ENCODE results near the gene TMC8.
"Not testable (repeated sequence)": the region's sequence is repeated elsewhere in the genome, so short reads cannot be mapped to it uniquely, and the experiment has no call there.

TMC8 gene

DNA sequence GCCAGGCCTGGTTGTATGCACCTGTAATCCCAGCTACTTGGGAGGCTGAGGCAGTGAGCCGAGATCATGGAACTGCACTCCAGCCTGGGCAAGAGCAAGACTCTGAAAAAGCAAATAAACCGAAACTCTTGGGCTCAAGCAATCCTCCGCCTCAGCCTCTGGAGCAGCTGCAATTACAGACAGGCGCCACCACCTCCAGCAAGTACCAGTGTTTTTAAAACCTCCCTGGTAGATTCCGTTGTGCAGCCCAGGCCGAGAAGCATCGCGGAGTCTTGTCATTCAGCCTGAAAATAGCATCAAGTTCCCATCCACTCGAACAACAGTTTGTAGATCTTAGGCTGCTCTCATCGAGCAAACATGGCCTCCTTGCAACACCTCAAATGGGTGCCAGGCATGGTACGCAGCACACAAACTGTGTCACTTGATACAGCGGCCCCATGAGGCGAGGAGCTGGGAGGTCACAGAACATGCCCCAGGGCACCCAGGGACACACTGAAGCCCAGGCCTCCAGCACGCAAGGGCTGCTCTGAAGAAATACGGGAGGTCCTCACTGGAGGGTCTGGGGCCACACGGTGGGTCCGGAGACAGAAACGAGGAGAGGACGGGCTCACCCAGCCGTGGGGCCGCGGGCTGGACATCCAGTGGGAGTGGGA, 20.1 kb upstream of the TMC8 start:
- no peak for DNase-seq

DNA sequence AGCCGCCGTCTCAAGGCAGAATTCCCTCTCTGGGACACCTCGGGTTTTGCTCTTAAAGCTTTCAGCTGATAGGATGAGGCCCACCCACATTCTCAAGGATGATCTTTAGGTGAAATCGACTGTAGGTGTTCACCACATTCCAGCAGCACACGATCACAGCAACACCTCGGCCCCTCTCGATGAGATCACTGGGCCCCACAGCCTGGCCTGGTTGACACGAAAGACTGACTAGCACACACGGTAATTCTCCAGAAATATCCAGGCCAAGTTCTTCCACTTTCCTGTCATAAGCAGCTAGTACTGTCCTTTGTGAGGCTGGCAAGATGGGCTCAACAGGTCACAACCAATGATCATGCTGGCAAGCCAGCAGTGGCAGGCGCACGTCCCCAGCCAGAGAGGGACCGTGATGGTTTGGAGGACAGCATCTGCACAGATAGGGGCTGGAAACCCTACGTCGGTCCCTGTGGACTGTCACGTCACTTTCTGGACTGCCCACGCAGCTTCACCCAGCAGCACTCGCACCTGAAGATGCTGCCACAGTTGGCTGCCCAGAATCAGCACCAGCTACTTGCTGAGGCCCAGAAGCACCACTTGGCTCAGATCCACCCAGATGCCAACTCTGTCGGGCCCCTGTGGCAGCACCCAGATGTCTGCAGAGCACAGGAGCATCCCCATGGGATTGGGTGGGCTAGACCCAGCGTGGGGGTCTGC, 19.4 kb upstream of the TMC8 start:
- no peak for DNase-seq

DNA sequence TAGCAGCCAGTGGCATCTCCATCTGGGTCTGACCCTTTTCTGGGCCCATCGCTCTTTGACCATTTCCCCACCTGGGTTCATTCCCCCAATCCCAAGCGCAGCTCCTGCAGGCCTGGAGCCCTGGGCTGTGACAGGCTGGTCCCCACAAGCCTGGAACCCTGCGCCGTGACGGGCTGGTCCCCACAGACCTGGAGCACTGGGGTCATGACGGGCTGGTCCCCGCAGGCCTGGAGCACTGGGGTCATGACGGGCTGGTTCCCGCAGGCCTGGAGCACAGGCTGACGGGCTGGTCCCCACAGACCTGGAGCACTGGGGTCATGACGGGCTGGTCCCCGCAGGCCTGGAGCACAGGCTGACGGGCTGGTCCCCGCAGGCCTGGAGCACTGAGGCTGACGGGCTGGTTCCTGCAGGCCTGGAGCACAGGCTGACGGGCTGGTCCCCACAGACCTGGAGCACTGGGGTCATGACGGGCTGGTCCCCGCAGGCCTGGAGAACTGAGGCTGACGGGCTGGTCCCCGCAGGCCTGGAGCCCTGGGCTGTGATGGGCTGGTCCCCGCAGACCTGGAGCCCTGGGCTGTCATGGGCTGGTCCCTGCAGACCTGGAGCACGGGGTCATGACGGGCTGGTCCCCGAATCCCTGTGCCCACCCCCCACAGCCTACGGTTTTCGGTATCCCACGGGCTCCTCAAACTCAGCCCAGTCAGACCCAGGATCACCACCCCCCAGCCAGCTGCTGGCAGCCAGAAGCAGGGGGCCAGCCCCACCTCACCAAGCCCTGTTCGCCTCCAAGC, 18.6 kb upstream of the TMC8 start:
- DNase-seq = no peak

DNA sequence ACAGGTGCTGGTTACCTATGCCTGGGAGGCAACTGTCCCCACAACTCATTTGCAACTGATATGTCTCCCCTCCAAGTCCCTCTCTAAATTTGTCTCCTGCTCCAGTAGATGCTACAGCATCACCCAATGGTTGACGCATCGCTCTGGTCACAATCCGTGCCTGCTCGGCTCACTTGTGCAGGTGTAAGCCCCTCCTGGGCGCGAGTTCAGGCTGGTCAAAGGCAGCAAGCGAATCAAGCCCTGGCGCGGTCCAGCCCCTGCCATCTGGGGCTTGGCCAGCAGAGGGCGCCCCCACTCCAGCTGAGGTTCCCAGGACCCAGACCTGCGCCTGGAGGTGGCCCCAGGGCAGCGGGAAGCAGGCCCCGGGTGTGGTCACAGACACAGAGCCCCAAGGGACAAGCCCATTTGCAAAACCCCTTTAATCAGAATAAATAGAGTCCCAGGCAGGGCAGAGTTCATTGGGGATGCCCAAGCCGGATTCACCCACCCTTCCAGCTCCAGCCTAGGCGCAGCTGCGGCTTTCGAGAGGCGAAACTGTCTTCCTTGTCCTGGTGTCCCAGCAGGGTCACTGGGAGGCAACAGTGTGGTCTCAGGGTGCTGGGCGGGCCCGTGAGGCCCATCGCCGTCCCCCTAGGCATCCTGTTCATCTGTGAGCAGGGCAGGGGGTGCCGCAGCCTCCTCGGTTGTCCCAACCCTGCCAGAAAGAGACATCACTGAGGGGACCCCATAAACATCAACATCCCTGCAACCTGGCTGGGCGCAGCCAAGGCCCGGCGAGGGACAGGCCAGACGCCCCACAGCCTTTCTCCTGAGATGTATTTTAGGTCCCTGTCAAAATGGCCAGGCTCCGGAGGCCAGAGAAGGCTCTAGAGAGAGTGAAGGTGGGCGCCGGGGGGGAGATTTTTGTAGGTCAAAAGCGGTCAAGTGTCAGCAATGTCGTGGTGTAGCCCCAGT, 17.8 kb upstream of the TMC8 start:
- DNase-seq = peak; percentile 25 to 58

DNA sequence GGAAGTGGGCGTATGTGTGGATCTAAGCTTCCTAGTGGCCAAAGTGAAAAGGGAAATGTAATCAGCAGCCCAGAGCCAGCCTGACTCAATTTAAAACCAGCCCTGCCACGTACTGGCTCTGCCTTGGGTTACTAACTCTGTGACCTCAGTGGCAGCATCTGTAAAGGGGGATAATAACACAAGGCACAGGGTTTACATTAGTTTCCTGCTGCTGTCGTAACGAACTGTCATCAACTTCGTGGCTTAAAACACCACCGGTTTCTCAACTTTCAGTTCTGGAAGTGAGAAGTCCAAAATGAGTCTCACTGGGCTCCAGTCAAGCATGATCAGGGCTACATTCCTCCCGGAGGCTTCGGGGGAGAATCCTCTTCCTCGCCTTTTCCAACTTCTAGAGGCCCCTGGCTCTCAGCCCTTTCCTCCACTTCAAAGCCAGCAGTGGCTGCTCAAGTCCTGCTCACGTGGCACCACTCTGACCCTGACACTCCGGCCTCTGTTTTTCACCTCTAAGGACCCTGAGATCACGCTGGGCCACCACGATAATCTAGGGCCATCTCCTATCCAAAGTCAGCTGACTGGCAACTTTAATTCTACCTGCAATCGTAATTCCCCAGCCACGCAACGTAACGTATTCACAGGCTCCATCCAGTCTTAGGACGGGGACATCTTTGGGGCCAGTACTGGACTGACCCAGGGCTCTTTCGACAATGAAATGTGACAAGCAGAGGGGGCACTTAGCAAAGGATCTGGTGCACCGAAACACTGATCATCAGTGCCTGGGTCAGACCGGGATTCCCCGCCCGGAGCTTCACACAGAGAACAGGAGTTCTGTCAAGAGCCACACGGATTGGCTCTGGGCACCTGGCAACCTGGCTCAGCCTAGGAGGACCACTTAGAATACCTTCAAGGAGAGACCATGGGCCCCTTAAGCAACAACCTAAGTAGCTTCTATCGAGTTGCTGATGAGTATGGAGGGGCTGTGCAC, 16.5 kb upstream of the TMC8 start:
- no peak for DNase-seq

DNA sequence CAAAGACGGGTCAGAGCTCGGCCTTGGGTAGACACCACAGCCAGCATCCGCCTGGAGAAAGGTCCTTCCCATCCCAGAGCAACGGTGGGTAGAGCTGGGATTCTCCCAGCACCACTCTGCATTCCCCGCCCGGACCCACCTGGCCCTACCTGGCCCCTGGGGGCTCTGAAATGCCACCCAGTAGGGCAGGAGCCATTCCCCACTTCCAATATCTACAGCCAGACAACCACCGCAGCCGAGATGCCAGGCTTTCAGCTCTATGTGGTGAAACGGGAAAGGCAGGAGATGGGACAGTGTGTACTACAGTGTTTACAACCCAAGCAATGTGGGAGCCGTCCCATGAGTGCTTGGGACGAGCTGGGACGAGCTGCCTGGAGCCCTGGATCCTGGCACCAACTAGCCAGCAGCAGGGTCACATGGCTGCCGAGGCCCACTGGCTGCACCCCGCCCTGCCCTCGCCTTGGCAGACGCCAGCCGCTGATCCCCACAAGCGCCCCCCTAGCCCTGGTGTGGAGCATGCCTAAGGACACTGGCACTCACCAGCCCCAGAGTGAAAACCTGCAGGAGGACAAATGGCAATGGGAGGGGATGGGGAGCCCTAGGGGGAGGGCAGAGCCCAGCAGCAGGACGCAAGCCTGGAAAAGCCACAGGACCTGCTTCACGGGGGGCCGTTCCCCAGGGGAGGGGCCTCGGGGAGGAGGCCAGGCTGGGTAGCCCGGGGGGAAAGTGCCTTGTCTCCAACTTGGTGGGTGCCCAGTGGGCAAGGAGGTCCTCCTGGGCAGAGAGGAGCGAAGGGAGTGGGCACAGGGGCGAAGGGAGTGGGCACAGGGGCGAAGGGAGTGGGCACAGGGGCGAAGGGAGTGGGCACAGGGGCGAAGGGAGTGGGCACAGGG, 15.5 kb upstream of the TMC8 start:
- DNase-seq = no peak

DNA sequence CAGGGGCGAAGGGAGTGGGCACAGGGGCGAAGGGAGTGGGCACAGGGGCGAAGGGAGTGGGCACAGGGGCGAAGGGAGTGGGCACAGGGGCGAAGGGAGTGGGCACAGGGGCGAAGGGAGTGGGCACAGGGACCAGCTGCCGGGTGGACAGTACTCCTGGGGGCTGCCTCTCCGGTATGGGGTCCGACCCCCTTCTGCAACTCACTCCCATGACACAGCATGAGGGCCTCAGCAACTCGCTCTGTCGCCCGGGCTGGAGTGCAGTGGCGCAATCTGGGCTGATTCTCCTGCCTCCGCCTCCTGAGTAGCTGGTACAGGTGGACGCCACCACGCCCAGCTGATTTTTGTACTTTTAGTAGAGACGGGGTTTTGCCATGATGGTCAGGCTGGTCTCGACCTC, 14.8 kb upstream of the TMC8 start:
- DNase-seq = not testable (repeated sequence)

DNA sequence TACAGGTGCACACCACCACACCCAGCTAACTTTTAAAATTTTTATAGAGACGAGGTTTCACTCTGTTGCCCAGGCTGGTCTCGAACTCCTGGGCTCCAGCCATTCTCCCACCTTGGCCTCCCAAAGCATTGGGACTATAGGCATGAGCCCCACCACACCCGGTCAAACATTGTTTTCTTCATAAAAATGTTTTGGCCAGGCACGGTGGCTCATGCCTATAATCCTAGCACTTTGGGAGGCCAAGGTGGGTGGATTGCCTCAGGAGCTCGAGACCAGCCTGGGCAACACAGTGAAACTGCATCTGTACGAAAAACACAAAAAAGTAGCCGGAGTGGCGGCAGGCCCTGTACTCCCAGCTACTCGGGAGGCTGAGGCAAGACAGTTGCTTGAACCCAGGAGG, 14.2 kb upstream of the TMC8 start:
- DNase-seq = no peak

DNA sequence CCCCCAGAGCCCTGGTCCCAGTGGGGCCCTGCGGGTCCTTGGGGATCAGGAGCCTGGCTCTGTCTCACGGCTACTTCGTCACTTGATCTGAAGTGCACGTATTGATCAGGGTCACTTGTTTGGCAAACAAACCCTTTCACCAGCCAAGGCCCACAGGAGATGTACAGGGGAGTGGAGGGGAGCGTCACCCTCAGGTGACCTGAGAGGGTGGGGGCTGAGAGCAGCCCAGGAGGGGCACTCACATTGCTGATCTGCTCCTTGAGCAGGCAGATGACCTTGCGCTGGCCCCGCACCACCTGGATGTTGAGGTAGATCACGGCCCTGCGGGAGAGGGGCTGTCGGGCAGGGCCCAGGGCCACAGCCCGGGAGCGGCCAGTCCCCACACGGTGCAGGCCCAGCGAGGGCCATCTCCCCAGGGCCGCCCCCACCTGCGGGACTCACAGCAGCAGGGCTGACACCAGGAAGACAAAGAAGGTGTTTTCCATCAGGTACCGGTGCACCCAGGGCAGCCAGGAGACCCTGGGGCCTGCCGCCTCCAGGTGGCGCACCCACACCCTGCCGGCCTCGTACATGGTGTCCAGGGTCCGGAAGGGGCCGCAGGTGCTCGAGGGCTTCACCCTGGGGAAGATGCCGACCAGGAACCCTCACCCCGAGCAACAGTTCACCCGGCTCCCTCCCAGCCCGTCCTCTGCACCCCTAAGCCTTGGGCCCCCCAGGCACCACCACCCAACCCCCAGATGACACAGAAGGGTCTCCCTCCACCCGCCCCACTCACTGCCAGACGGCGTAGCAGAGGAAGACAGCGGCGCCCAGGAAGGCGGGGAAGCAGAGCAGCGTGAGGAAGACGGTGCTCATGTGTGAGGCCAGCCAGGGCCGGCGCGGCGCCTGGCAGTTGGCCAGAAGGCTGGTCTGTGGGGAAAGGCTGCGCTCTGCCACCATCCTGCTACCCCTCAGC, 13.3 kb upstream of the TMC8 start:
- no peak for DNase-seq

DNA sequence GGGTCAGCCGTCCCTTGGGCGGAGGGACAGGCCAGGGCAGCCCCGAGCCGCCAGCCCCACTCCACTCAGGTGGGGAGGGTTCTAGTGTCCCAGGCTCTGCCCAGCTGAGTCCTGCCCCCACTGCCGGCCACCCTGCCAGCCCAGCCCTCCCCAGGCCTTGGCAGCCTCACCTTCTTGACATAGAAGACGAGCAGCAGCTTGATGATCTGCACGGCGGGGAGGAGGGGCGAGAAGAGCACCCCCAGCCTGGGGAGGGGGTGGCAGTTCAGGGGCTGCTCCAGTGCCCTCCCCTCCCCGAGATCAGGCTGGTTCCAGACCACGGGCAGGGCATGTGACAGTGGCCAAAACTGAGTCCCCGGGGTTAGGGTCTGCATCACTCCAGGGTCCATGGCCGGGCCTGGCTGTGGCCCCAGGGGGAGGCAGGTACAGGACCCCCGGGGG, 11.8 kb upstream of the TMC8 start:
- DNase-seq = no peak

DNA sequence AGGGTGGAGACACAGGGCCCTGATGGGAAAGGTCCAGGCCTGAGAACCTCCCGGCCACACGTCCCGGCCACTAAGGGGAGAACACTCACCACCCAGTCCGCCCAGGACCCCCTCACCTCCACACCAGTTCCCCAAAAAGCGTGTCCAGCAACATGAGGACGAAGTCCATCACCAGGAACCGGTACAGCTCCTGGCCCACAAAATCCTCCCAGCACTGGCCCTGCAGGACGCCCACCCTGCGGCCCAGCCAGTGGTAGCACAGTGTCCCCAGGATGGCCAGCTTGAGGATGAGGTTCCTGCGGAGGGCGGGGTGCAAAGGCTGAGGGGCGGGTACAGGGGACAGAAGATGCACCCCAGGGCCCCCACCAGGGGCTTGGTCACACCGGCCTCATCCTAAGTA, 10.0 kb upstream of the TMC8 start:
- no peak for DNase-seq

DNA sequence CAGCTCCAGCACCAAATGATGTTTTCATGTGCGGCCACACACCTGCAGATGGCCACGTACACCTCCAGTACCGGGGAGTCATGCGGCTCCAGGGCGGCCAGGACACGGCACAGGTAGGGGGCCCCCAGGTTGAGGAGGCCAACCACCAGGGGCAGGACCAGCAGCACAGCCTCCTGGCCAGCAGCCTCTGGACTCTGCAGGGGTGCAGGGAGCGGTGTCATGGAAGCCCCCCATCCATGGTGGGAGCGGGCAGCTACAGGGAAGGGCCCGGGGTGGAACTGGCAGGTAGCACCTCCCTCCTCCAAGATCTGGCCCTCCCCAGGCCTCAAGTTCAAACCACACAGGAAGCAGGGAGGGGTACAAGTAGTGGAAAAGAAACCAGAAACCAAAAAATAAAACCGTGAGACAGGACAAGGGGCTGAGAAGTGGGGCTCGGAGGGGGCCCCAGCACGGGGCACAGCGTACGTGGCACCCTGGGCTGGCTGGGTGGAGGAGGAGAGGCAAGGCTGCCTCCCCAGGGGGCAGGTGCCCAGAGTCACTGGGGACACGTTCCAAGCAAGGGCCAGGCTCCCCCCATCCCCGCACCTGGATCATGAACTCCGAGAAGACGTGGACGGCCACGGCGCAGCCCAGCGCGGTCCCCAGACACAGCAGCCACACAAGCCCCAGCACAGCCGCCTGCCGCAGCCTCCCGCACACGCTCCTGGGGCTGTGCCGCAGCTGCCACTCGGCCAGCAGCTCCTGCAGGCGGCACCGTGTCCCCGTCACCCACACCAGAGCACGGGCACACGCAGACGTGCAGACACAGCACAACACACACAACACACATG, 9.4 kb upstream of the TMC8 start:
- no peak for DNase-seq

DNA sequence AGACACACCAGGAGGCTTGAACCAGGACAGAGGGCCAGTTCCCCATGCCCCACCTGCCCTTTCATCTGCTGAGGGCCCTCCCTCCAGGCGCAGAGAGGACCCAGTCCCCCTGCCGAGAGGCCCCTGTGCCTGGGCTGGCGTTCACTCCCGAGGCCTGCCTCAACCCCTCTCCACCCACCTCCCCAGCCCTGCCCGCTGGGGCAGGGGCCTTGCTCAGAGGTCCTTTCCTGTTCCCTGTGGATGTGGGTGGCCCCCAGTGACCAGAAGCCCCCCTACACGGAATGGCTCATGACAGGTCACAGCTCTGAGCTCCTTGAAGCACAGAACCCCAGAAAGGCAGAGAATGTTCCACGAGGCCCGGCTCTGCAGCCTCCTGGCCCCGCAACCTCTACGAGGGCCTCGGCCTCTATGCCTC, 8.8 kb upstream of the TMC8 start:
- no peak for DNase-seq

DNA sequence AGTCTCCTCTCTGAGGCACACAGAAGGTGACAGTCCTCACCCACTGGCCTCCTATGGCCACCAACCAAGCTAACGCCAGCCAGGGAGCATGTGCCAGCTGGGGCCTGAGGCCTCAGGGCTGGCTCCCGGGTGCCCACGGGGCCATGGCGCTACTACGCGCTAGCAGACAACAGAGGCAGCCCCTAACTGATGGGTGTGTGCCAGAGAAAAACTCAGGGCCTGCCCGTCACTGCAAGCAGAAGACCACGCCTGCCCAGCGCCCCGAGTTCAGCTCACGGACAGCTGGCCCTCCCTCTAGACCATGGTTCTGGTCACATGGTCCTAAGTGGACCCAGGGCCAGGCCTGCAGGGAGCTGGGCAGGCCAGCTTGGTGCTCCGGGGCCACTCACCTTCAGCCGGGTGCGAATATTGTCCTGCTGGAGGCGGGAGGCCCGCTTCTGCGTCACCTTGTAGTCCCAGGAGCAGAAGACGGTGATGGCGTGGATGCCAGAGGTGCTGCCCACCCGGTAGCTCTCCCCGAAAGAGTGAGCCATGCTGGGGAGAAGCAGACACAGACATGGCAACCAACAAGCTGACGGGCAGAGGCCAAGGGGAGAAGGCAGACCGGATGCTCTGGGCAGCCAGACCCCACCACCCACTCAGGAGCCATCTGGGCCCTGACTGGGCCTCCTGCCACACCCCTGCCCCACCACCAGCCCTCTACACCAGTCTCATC, 8.2 kb upstream of the TMC8 start:
- DNase-seq = no peak

DNA sequence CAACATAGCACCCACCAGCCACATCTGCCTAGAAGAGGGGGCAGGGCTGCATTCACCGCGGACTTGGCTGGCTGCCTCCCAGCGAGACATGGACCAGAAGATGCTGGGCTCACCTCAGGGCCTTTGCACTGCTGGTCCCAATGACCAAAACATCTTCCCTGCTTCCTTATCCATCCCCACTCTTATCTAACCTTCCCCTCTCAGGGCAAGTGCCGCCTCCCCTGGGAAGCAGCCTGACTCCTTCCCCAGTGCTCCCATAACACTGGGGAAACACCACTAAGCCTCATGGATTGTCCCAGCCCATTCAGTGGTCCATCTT, 7.7 kb upstream of the TMC8 start:
- no peak for DNase-seq

DNA sequence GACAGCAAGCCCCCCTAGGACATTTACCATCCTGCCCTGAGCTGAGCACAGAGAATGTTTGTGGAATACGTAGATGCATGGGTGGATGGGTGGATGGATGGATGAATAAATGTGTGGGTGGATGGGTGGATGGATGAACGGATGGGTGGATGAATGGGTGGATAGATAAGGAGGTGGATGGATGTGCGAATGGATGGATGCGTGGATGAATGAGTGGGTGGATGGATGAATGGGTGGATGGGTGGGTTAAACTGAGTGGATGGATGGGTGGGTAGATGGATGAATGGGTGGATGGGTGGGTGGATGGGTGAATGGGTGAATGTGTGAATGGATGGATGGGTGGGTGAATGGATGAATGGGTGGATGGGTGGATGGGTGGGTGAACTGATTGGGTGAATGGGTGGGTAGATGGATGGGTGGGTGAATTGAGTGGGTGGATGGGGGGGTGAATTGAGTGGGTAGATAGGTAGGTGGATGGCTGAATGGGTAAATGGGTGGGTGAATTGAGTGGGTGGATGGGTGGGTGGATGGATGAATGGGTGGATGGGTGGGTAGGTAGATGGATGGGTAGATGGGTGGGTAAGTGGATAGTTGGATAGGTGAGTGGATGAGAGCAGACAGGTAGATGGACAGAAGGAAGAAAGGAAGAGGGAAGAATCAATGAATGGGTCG, 7.2 kb upstream of the TMC8 start:
- DNase-seq = no peak

All from bone marrow (tissue), 2 donors.